Mesothelial cell of epicardium (in vitro differentiated cells): Measurements from ENCODE around the gene SYT3. TPM values are rescaled to one million over a fixed set of nuclear protein-coding genes. Genes with fewer than 3 reads are reported as not detected.
"Not testable (repeated sequence)": the region's sequence is repeated elsewhere in the genome, so short reads cannot be mapped to it uniquely, and the experiment has no call there.

ENCODE experiments used
- DNase-seq, 2 experiments: peaks; one replicate each; pipeline ENCODE4 v3.0.0; 2021; ENCODE audit warnings: low spot score in 2 of 2; ENCODE audit not compliant: unreplicated experiment in 2 of 2
- H3K27ac Mint-ChIP-seq: 2 replicates; pipeline ENCODE4 v1.8.0; 2021; ENCODE audit warnings: mixed read lengths
- H3K27me3 Mint-ChIP-seq: 2 replicates; pipeline ENCODE4 v1.8.0; 2021; ENCODE audit warnings: low read depth, mixed read lengths
- H3K36me3 Mint-ChIP-seq: 2 replicates; pipeline ENCODE4 v1.8.0; 2021; ENCODE audit warnings: mixed read lengths
- H3K4me1 Mint-ChIP-seq: 2 replicates; pipeline ENCODE4 v1.8.0; 2021; ENCODE audit warnings: mixed read lengths
- H3K4me3 Mint-ChIP-seq: 2 replicates; pipeline ENCODE4 v1.8.0; 2021; ENCODE audit warnings: mild to moderate bottlenecking, moderate library complexity, mixed read lengths
- H3K9me3 Mint-ChIP-seq: 2 replicates; pipeline ENCODE4 v1.8.0; 2021; ENCODE audit warnings: mixed read lengths
- total RNA-seq: library from RNA; stranded (reverse); gene quantifications from 3 replicates; pipeline ENCODE4 v1.2.1, GENCODE V29; 2021
- TF ChIP-seq, protein P1 (sequence below): fragments of 200-600 bp; sonication (generic); IDR thresholded peaks from one replicate; pipeline ENCODE4 v1.5.0; 2021; ENCODE audit warnings: antibody characterized with exemption; ENCODE audit not compliant: unreplicated experiment

The SYT3 gene
- total RNA-seq, 1 donor from 2014 or later = 0.60 TPM

- Mint-ChIP-seq H3K27ac (no peak overlapping the region), H3K27me3 (peaks cover 36% of the 10 kb centered on the region), H3K9me3 (no peaks in the 10 kb centered on the region), H3K4me3 (no peak overlapping the region), H3K36me3 (no peaks in the 10 kb centered on the region), H3K4me1 (no peaks in the 10 kb centered on the region)
- TF ChIP-seq, protein P1, sequence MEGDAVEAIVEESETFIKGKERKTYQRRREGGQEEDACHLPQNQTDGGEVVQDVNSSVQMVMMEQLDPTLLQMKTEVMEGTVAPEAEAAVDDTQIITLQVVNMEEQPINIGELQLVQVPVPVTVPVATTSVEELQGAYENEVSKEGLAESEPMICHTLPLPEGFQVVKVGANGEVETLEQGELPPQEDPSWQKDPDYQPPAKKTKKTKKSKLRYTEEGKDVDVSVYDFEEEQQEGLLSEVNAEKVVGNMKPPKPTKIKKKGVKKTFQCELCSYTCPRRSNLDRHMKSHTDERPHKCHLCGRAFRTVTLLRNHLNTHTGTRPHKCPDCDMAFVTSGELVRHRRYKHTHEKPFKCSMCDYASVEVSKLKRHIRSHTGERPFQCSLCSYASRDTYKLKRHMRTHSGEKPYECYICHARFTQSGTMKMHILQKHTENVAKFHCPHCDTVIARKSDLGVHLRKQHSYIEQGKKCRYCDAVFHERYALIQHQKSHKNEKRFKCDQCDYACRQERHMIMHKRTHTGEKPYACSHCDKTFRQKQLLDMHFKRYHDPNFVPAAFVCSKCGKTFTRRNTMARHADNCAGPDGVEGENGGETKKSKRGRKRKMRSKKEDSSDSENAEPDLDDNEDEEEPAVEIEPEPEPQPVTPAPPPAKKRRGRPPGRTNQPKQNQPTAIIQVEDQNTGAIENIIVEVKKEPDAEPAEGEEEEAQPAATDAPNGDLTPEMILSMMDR = no peak
- no peak for DNase-seq
Observed at GRCh38 chr19:50626795-50627194, 12.9 kb downstream of the SYT3 start.

- H3K9me3 Mint-ChIP-seq = no peaks in the 10 kb centered on the region
- H3K4me3 Mint-ChIP-seq = no peak overlapping the region
- H3K27ac Mint-ChIP-seq = no peak overlapping the region
- H3K4me1 Mint-ChIP-seq = no peaks in the 10 kb centered on the region
- H3K36me3 Mint-ChIP-seq = no peaks in the 10 kb centered on the region
- H3K27me3 Mint-ChIP-seq = peaks cover 32% of the 10 kb centered on the region
- no peak for DNase-seq
- TF ChIP-seq, protein P1 = no peak
Observed at GRCh38 chr19:50626011-50626410, 13.7 kb downstream of the SYT3 start.

GRCh38 chr19:50624949-50625600 is 14.6 kb downstream of the SYT3 start:
- Mint-ChIP-seq H3K9me3 (no peaks in the 10 kb centered on the region), H3K4me1 (no peaks in the 10 kb centered on the region), H3K27ac (no peak overlapping the region), H3K27me3 (peaks cover 26% of the 10 kb centered on the region), H3K4me3 (no peak overlapping the region), H3K36me3 (no peaks in the 10 kb centered on the region)
- no peak for DNase-seq
- TF ChIP-seq, protein P1 = no peak

GRCh38 chr19:50620394-50620906 is 19.2 kb downstream of the SYT3 start:
- not testable (repeated sequence) for H3K27ac Mint-ChIP-seq, H3K4me3 Mint-ChIP-seq, DNase-seq, H3K36me3 Mint-ChIP-seq, H3K4me1 Mint-ChIP-seq, H3K9me3 Mint-ChIP-seq
- H3K27me3 Mint-ChIP-seq = peaks cover 13% of the 10 kb centered on the region

GRCh38 chr19:50619184-50619583 is 20.5 kb downstream of the SYT3 start:
- not testable (repeated sequence) for H3K36me3 Mint-ChIP-seq, H3K27ac Mint-ChIP-seq, H3K4me1 Mint-ChIP-seq, H3K4me3 Mint-ChIP-seq, DNase-seq, H3K9me3 Mint-ChIP-seq
- H3K27me3 Mint-ChIP-seq = peaks cover 19% of the 10 kb centered on the region

GRCh38 chr19:50618379-50618778 is 21.3 kb downstream of the SYT3 start:
- not testable (repeated sequence) for H3K36me3 Mint-ChIP-seq, H3K4me1 Mint-ChIP-seq, DNase-seq, H3K4me3 Mint-ChIP-seq, H3K27ac Mint-ChIP-seq, H3K9me3 Mint-ChIP-seq
- peaks cover 22% of the 10 kb centered on the region for H3K27me3 Mint-ChIP-seq

DNA sequence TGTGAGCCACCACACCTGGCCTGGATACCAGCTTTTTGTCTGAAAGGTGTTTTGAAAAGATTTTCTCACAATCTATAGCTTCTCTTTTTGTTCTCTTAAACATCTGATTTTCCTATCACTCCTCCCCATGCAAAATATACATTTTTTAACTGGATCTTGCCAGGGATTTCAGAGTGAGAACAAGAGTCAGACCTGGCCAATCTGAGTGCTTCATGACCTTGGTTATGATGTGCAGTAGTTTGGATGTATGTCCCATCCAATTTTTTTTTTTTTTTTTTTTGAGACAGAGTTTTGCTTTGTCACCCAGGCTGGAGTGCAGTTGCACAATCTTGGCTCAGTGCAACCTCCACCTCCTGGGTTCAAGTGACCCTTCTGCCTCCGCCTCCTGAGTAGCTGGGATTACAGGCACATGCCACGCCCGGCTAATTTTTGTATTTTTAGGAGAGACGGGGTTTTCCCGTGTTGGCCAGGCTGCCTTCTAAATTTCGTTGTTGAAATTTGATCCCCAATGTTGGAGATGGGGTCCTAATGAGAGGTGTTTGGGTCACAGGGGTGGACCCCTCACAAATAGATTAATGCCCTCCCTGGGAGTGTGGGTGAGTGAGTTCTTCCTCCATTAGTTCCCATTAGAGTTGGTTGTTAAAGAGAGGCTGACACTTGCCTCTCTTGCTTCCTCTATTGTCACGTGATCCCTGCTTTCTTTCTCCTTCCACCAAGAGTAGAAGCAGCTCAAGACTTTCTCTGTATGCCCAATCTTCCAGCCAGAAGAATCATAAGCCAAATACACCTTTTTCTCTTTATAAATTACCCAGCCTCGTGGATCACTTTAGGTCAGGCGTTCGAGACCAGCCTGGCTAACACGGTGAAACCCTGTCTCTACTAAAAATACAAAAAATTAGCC is 26.9 kb downstream of the SYT3 start:
- not testable (repeated sequence) for H3K9me3 Mint-ChIP-seq, H3K27ac Mint-ChIP-seq, H3K36me3 Mint-ChIP-seq, DNase-seq, H3K4me3 Mint-ChIP-seq, H3K4me1 Mint-ChIP-seq
- H3K27me3 Mint-ChIP-seq = peaks cover 38% of the 10 kb centered on the region
